IMR-90 (cell line): ENCODE results near the gene DHX34. TPM values are rescaled to one million over a fixed set of nuclear protein-coding genes. Genes with fewer than 3 reads are reported as not detected.

Experiments used
- ATAC-seq: fragments of 200-7000 bp; cut with Tn5 transposase; 2 replicates; pipeline ENCODE4 v1.9.1; 2020; ENCODE audit warnings: low read depth, mild to moderate bottlenecking, moderate library complexity
- BruUV-seq: library from RNA; stranded (reverse); fragments of 400-500 nt; replicated peaks from 2 replicates; lab custom pipeline; 2021; lab: Mats Ljungman, UMichigan
- CTCF ChIA-PET: fragments of 300-600 bp; formaldehyde crosslinking; extraction: SDS; loops from one replicate; lab custom pipeline; 2021; ENCODE audit warnings: antibody characterized with exemption; lab: Yijun Ruan, JAX
- POLR2A ChIA-PET: fragments of 300-600 bp; sonication (Branson Sonifier 250); formaldehyde crosslinking; loops from one replicate; lab custom pipeline; 2022; ENCODE audit warnings: antibody characterized with exemption; ENCODE audit not compliant: unreplicated experiment; lab: Charles Lee
- DNase-seq: peaks from one replicate; pipeline ENCODE4 v3.0.0; 2013
- H2AFZ ChIP-seq: replicated peaks from 2 replicates; pipeline ENCODE3; 2013; ENCODE audit warnings: low read length, mild to moderate bottlenecking; ENCODE audit not compliant: poor library complexity
- H2AK5ac ChIP-seq: 2 replicates; pipeline ENCODE4 v1.6.1; 2013; ENCODE audit warnings: low read depth, low read length, inconsistent platforms
- H2AK9ac ChIP-seq: replicated peaks from 2 replicates; pipeline ENCODE3; 2013; ENCODE audit warnings: mild to moderate bottlenecking, low read depth, low read length, moderate library complexity; ENCODE audit not compliant: poor library complexity
- H2BK120ac ChIP-seq: 2 replicates; pipeline ENCODE4 v1.6.1; 2013; ENCODE audit warnings: low read depth, low read length, inconsistent platforms
- H2BK15ac ChIP-seq: 3 replicates; pipeline ENCODE4 v1.6.1; 2013; ENCODE audit warnings: low read depth, low read length, inconsistent platforms
- H2BK20ac ChIP-seq: 2 replicates; pipeline ENCODE4 v1.6.1; 2013; ENCODE audit warnings: low read depth, mild to moderate bottlenecking, inconsistent platforms, low read length, moderate library complexity
- H2BK5ac ChIP-seq: 2 replicates; pipeline ENCODE4 v1.6.1; 2013; ENCODE audit warnings: mild to moderate bottlenecking, low read depth, low read length, inconsistent platforms; ENCODE audit not compliant: poor library complexity, severe bottlenecking
- H3K14ac ChIP-seq: replicated peaks from 2 replicates; pipeline ENCODE4 v1.6.1; 2013; ENCODE audit warnings: low read depth, low read length, inconsistent platforms
- H3K18ac ChIP-seq: 2 replicates; pipeline ENCODE4 v1.6.1; 2013; ENCODE audit warnings: low read depth, low read length, control low read depth
- H3K23ac ChIP-seq: 2 replicates; pipeline ENCODE4 v1.6.1; 2013; ENCODE audit warnings: low read depth, low read length, inconsistent platforms
- H3K27ac ChIP-seq: 2 replicates; pipeline ENCODE4 v1.5.1; 2013; ENCODE audit warnings: mild to moderate bottlenecking, control low read depth, low read length; ENCODE audit not compliant: insufficient read depth
- H3K27me3 ChIP-seq: 2 replicates; pipeline ENCODE4 v1.6.1; 2013; ENCODE audit warnings: low read length; ENCODE audit not compliant: control insufficient read depth, insufficient read depth
- H3K36me3 ChIP-seq: 2 replicates; pipeline ENCODE4 v1.6.1; 2013; ENCODE audit warnings: low read length, mixed read lengths; ENCODE audit not compliant: control insufficient read depth, insufficient read depth
- H3K4ac ChIP-seq: 2 replicates; pipeline ENCODE4 v1.6.1; 2013; ENCODE audit warnings: low read depth, low read length, inconsistent platforms
- H3K4me1 ChIP-seq: 2 replicates; pipeline ENCODE4 v1.6.1; 2013; ENCODE audit warnings: low read length, mixed read lengths; ENCODE audit not compliant: control insufficient read depth, insufficient read depth
- H3K4me2 ChIP-seq: 2 replicates; pipeline ENCODE4 v1.6.1; 2013; ENCODE audit warnings: low read depth, mild to moderate bottlenecking, control low read depth, low read length, moderate library complexity
- H3K4me3 ChIP-seq: 2 replicates; pipeline ENCODE4 v1.5.1; 2013; ENCODE audit warnings: low read depth, mild to moderate bottlenecking, control low read depth, low read length, moderate library complexity; ENCODE audit not compliant: insufficient read depth
- H3K56ac ChIP-seq: 2 replicates; pipeline ENCODE4 v1.6.1; 2013; ENCODE audit warnings: low read length, inconsistent platforms; ENCODE audit not compliant: insufficient read depth; ENCODE audit errors: extremely low read depth
- H3K79me1 ChIP-seq, 2 experiments: 2 replicates each; pipeline ENCODE4 v1.6.1; 2013; ENCODE audit warnings: low read length in 2 of 2, inconsistent platforms in 1 of 2, low read depth in 1 of 2
- H3K9ac ChIP-seq: 2 replicates; pipeline ENCODE4 v1.6.1; 2013; ENCODE audit warnings: low read depth, low read length, control low read depth
- H3K9me1 ChIP-seq: 2 replicates; pipeline ENCODE4 v1.6.1; 2013; ENCODE audit warnings: low read length, inconsistent platforms; ENCODE audit not compliant: insufficient read depth
- H3K9me3 ChIP-seq: 2 replicates; pipeline ENCODE4 v1.6.1; 2013; ENCODE audit warnings: low read length; ENCODE audit not compliant: control insufficient read depth, insufficient read depth
- H4K20me1 ChIP-seq: 2 replicates; pipeline ENCODE4 v1.6.1; 2013; ENCODE audit warnings: low read length, inconsistent platforms; ENCODE audit not compliant: insufficient read depth
- H4K5ac ChIP-seq: 2 replicates; pipeline ENCODE4 v1.6.1; 2013; ENCODE audit warnings: mild to moderate bottlenecking, low read depth, low read length, control low read depth
- H4K8ac ChIP-seq, 2 experiments: 2 replicates each; pipeline ENCODE4 v1.6.1; 2013; ENCODE audit warnings: low read depth in 2 of 2, low read length in 2 of 2, control low read depth in 1 of 2, inconsistent platforms in 1 of 2
- H4K91ac ChIP-seq: 2 replicates; pipeline ENCODE4 v1.6.1; 2013; ENCODE audit warnings: low read depth, low read length, inconsistent platforms; ENCODE audit not compliant: insufficient read depth
- BHLHE40 ChIP-seq: fragments of 150-350 bp; IDR thresholded peaks from 2 replicates; pipeline ENCODE4 v1.6.1; 2016; ENCODE audit warnings: mild to moderate bottlenecking, low read depth, low read length
- MAZ ChIP-seq: IDR thresholded peaks from 2 replicates; pipeline ENCODE4 v1.6.1; 2012; ENCODE audit warnings: low read depth, mild to moderate bottlenecking, low read length, improper control_type of control experiment, moderate library complexity, borderline replicate concordance
- NFE2L2 ChIP-seq: fragments of 150-350 bp; IDR thresholded peaks from 2 replicates; pipeline ENCODE4 v1.6.1; 2016; ENCODE audit warnings: low read depth, mild to moderate bottlenecking, low read length
- RAD21 ChIP-seq: IDR thresholded peaks from 2 replicates; pipeline ENCODE4 v1.6.1; 2012; ENCODE audit warnings: low read length, improper control_type of control experiment
- RCOR1 ChIP-seq: IDR thresholded peaks from 2 replicates; pipeline ENCODE4 v1.6.1; 2012; ENCODE audit warnings: mild to moderate bottlenecking, low read length, improper control_type of control experiment; ENCODE audit not compliant: insufficient replicate concordance
- RFX5 ChIP-seq: IDR thresholded peaks from 2 replicates; pipeline ENCODE4 v1.8.0; 2012; ENCODE audit warnings: low read depth, mild to moderate bottlenecking, low read length, moderate library complexity
- SMC3 ChIP-seq: fragments of 150-350 bp; IDR thresholded peaks from 2 replicates; pipeline ENCODE4 v1.6.1; 2016; ENCODE audit warnings: low read depth, mild to moderate bottlenecking, antibody characterized with exemption, low read length, moderate library complexity
- USF2 ChIP-seq: fragments of 150-350 bp; IDR thresholded peaks from 2 replicates; pipeline ENCODE4 v1.6.1; 2017; ENCODE audit warnings: mild to moderate bottlenecking, antibody characterized with exemption, low read length, low read depth
- WGBS, 2 experiments: methylation state at CpG; one replicate each; pipeline versions ENCODE4 v1.1.5 to v1.1.7; 2013; ENCODE audit warnings: missing lambda C conversion rate in 2 of 2; ENCODE audit not compliant: insufficient read length in 1 of 2; ENCODE audit errors: extremely low coverage in 2 of 2; 5-methylcytosine and 5-hydroxymethylcytosine counted together
- dilution Hi-C: fragments of 300-500 bp; cut with HindIII; formaldehyde crosslinking; loops from one replicate; pipeline ENCODE4 v1.14.3; 2018; ENCODE audit warnings: low sequenced_read_pairs; ENCODE audit not compliant: unreplicated experiment
- in situ Hi-C: fragments of 300-500 bp; cut with MboI; formaldehyde crosslinking; loops from 3 replicates; pipeline ENCODE4 v1.14.3; 2019; ENCODE audit warnings: low sequenced_read_pairs, inconsistent platforms, mixed read lengths
- intact Hi-C: fragments of 100-400 bp; cut with micrococcal nuclease; formaldehyde crosslinking; loops from 2 replicates; pipeline ENCODE4 v1.10.0; 2022
- polyA plus RNA-seq, 3 experiments: library from polyadenylated mRNA; depleted of rRNA; stranded (reverse); fragments of >200 nt; gene quantifications; 2 replicates each; pipeline ENCODE4 v1.2.3, GENCODE V29; 2012; ENCODE audit warnings: low replicate concordance in 1 of 3
- total RNA-seq: library from RNA; depleted of rRNA; stranded (reverse); fragments of >200 nt; gene quantifications from 2 replicates; pipeline ENCODE4 v1.2.3, GENCODE V29; 2012
- TF ChIP-seq, protein P1 (sequence below): fragments of 150-350 bp; IDR thresholded peaks from 2 replicates; pipeline ENCODE4 v1.6.1; 2016; ENCODE audit warnings: low read depth, mild to moderate bottlenecking, low read length, moderate library complexity, borderline replicate concordance

DHX34 gene
- total and polyA plus RNA-seq, 2 of the 4 experiments (the other 2 are of a cell fraction): 4.5 to 13.7 TPM

DNA sequence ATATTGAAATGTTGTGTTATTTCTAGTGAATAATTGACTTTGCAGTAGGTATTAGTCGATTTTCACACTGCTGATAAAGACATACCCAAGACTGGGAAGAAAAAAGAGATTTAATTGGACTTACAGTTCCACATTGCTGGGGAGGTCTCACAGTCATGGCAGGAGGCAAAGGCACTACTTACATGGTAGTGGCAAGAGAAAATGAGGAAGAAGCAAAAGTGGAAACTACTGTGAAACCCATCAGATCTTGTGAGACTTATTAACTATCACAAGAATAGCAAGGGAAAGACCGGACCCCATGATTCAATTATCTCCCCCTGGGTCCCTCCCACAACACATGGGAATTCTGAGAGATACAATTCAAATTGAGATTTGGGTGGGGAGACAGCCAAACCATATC, 27.1 kb upstream of the DHX34 start:
- H3K27me3 ChIP-seq: peaks cover 8% of the 10 kb centered on the region
- ATAC-seq (no peak), DNase-seq (no peak)
- POLR2A ChIA-PET: no interaction called here
- H3K9me3 ChIP-seq: peaks cover 2% of the 10 kb centered on the region
- no peak overlapping the region for H2AFZ ChIP-seq
- H2AK5ac ChIP-seq: no peak overlapping the region
- no peaks in the 10 kb centered on the region for H4K20me1 ChIP-seq
- dilution Hi-C loops (no loop called here), in situ Hi-C loops (no loop called here), intact Hi-C loops (no loop called here)
- H3K14ac ChIP-seq: no peak overlapping the region
- H4K8ac ChIP-seq: no peak overlapping the region
- CTCF ChIA-PET: interaction anchor here (0.6 kb wide), 1 partner anchor 10 kb away, joined by 5 read pairs; no protein-coding TSS in a partner anchor
- H2AK9ac ChIP-seq: no peak overlapping the region
- H3K4ac ChIP-seq: no peak overlapping the region
- H3K79me1 ChIP-seq: no peaks in the 10 kb centered on the region
- H3K4me2 ChIP-seq: no peak overlapping the region
- H2BK120ac ChIP-seq: no peak overlapping the region
- H2BK15ac ChIP-seq: no peak overlapping the region
- no peak overlapping the region for H4K5ac ChIP-seq
- no peak overlapping the region for H2BK5ac ChIP-seq
- no peak overlapping the region for H3K18ac ChIP-seq
- no peak for TF ChIP-seq RAD21
- TF ChIP-seq, protein P1, sequence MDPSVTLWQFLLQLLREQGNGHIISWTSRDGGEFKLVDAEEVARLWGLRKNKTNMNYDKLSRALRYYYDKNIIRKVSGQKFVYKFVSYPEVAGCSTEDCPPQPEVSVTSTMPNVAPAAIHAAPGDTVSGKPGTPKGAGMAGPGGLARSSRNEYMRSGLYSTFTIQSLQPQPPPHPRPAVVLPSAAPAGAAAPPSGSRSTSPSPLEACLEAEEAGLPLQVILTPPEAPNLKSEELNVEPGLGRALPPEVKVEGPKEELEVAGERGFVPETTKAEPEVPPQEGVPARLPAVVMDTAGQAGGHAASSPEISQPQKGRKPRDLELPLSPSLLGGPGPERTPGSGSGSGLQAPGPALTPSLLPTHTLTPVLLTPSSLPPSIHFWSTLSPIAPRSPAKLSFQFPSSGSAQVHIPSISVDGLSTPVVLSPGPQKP: no peak
- no peak for TF ChIP-seq MAZ
- no peak for TF ChIP-seq NFE2L2
- TF ChIP-seq BHLHE40: no peak
- TF ChIP-seq RFX5: no peak
- TF ChIP-seq SMC3: no peak
- TF ChIP-seq USF2: no peak
- TF ChIP-seq RCOR1: no peak
- no CpG with 5 or more reads among the region's 2 CpGs for WGBS, 2 experiments
- no peak overlapping the region for H3K9ac ChIP-seq
- H3K56ac ChIP-seq: no peak overlapping the region
- H3K23ac ChIP-seq: no peak overlapping the region
- H2BK20ac ChIP-seq: no peak overlapping the region
- 0 out of 2 replicates have a peak, but pooled peaks cover 3% of the 10 kb centered on the region for H3K9me1 ChIP-seq
- no peak overlapping the region for H3K27ac ChIP-seq
- no peak overlapping the region for H4K91ac ChIP-seq
- no peaks in the 10 kb centered on the region for H3K4me1 ChIP-seq
- no TSS peak for BruUV-seq
- H3K4me3 ChIP-seq: no peak overlapping the region
- no peaks in the 10 kb centered on the region for H3K36me3 ChIP-seq
